Panc1 (cell line): ENCODE results near the gene LRSAM1. TPM values are rescaled to one million over a fixed set of nuclear protein-coding genes. Genes with fewer than 3 reads are reported as not detected.

ENCODE experiments used
- ATAC-seq: fragments of 200-7000 bp; cut with Tn5 transposase; 2 replicates; pipeline ENCODE4 v1.9.1; 2020; ENCODE audit warnings: mild to moderate bottlenecking, moderate library complexity
- BruUV-seq: library from RNA; stranded (reverse); fragments of 400-500 nt; replicated peaks from 2 replicates; lab custom pipeline; 2021; lab: Mats Ljungman, UMichigan
- CTCF ChIA-PET: fragments of 300-600 bp; sonication (Branson Sonifier 250); formaldehyde crosslinking; loops from one replicate; lab custom pipeline; 2022; ENCODE audit warnings: antibody characterized with exemption; lab: Charles Lee
- POLR2A ChIA-PET: fragments of 300-600 bp; sonication (Branson Sonifier 250); formaldehyde crosslinking; loops from one replicate; lab custom pipeline; 2022; ENCODE audit warnings: antibody characterized with exemption; lab: Charles Lee
- DNase-seq: peaks from one replicate; pipeline ENCODE4 v3.0.0-alpha.2; 2010; ENCODE audit warnings: low read depth, low spot score
- H3K27ac ChIP-seq: 2 replicates; pipeline ENCODE4 v1.5.1; 2011; ENCODE audit warnings: mild to moderate bottlenecking, low read length, inconsistent platforms
- H3K27me3 ChIP-seq: fragments of 200-500 bp; sonication (Bioruptor generic); 2 replicates; pipeline ENCODE4 v1.6.0; 2014; ENCODE audit warnings: low read length, inconsistent platforms; ENCODE audit not compliant: control insufficient read depth, insufficient read depth
- H3K36me3 ChIP-seq: fragments of 200-500 bp; sonication (Bioruptor generic); 2 replicates; pipeline ENCODE4 v1.5.1; 2014; ENCODE audit warnings: inconsistent platforms, mild to moderate bottlenecking, low read length, moderate library complexity; ENCODE audit not compliant: control insufficient read depth, insufficient read depth
- H3K4me1 ChIP-seq: 2 replicates; pipeline ENCODE4 v1.5.1; 2011; ENCODE audit warnings: inconsistent platforms, mild to moderate bottlenecking, low read length, moderate library complexity; ENCODE audit not compliant: control insufficient read depth, insufficient read depth
- H3K4me3 ChIP-seq, 2 experiments: 2 replicates each; pipeline ENCODE4 v1.5.1; 2011 to 2012; ENCODE audit warnings: low read depth in 2 of 2, low read length in 2 of 2, mild to moderate bottlenecking in 2 of 2, inconsistent platforms in 1 of 2, moderate library complexity in 1 of 2
- H3K9me3 ChIP-seq: fragments of 200-500 bp; sonication (Bioruptor generic); 2 replicates; pipeline ENCODE4 v1.5.1; 2014; ENCODE audit warnings: low read depth, mild to moderate bottlenecking, inconsistent platforms, low read length, moderate library complexity; ENCODE audit not compliant: control insufficient read depth, insufficient read depth
- CTCF ChIP-seq: fragments of 450-650 bp; IDR thresholded peaks from 2 replicates; pipeline ENCODE4 v1.5.1; 2017; ENCODE audit warnings: mild to moderate bottlenecking
- POLR2AphosphoS5 ChIP-seq: IDR thresholded peaks from 2 replicates; pipeline ENCODE4 v1.6.1; 2012; ENCODE audit warnings: mild to moderate bottlenecking, low read depth, low read length, moderate library complexity
- REST ChIP-seq, 2 experiments: IDR thresholded peaks; 2 replicates each; pipeline ENCODE4 v1.6.1; 2011 to 2012; ENCODE audit warnings: low read depth in 2 of 2, control low read depth in 1 of 2, low read length in 1 of 2, mild to moderate bottlenecking in 1 of 2, moderate library complexity in 1 of 2; ENCODE audit not compliant: insufficient read depth in 1 of 2
- SIN3A ChIP-seq: IDR thresholded peaks from 2 replicates; pipeline ENCODE4 v1.6.1; 2012; ENCODE audit warnings: low read depth, mild to moderate bottlenecking, low read length, moderate library complexity, borderline replicate concordance; ENCODE audit not compliant: insufficient read depth
- TCF7L2 ChIP-seq: IDR thresholded peaks from 2 replicates; pipeline ENCODE4 v1.6.1; 2011; ENCODE audit warnings: mild to moderate bottlenecking, low read depth, low read length, inconsistent platforms
- in situ Hi-C: cut with HindIII; loops from 2 replicates; pipeline ENCODE4 v1.10.0; 2016; ENCODE audit warnings: low sequenced_read_pairs, low pct_unique_long_range_greater_than_20kb
- intact Hi-C: fragments of 100-400 bp; cut with micrococcal nuclease; formaldehyde crosslinking; loops from one replicate; pipeline ENCODE4 v1.10.0; 2022; ENCODE audit not compliant: unreplicated experiment
- total RNA-seq: library from RNA; stranded (reverse); gene quantifications from one replicate; pipeline ENCODE4 v1.2.1, GENCODE V29; 2021; ENCODE audit not compliant: unreplicated experiment

The LRSAM1 gene
- total RNA-seq, 1 experiment from 2014 or later, result 15.4 TPM

GRCh38 chr9:127522727-127523126 is 71.4 kb downstream of the LRSAM1 start:
- ATAC-seq (peak; percentile 32), DNase-seq (no peak)
- H3K4me1 ChIP-seq, result peaks cover 40% of the 10 kb centered on the region
- in situ Hi-C loops, result no loop called here
- intact Hi-C loops, result no loop called here
- no peaks in the 10 kb centered on the region for H3K9me3 ChIP-seq
- ChIA-PET CTCF (no interaction called here), POLR2A (no interaction called here)
- H3K27me3 ChIP-seq, result no peaks in the 10 kb centered on the region
- TF ChIP-seq POLR2AphosphoS5 (no peak), REST (IDR thresholded peaks at IDR 0.05; ENCODE audit: insufficient read depth in 1 of 2, low read depth in 2 of 2, low read length in 1 of 2) (no peak), CTCF (no peak), SIN3A (no peak), TCF7L2 (no peak)
- peak overlapping the region; percentile 87 for H3K27ac ChIP-seq
- no peak overlapping the region for H3K4me3 ChIP-seq
- no TSS peak for BruUV-seq
- H3K36me3 ChIP-seq, result no peaks in the 10 kb centered on the region; the same call in 1 of the 2 replicates

GRCh38 chr9:127523312-127523851 is 72.1 kb downstream of the LRSAM1 start:
- intact Hi-C loops (no loop called here), in situ Hi-C loops (no loop called here)
- POLR2A ChIA-PET, result no interaction called here
- peak; percentile 35; the same call in 1 of the 2 replicates for TF ChIP-seq CTCF
- no peak for TF ChIP-seq REST (IDR thresholded peaks at IDR 0.05; ENCODE audit: insufficient read depth in 1 of 2, low read depth in 2 of 2, low read length in 1 of 2)
- no peak for TF ChIP-seq SIN3A
- Histone ChIP-seq H3K4me1 (peaks cover 42% of the 10 kb centered on the region), H3K9me3 (no peaks in the 10 kb centered on the region), H3K27ac (peak overlapping the region; percentile 64), H3K27me3 (no peaks in the 10 kb centered on the region), H3K36me3 (no peaks in the 10 kb centered on the region; the same call in 1 of the 2 replicates), H3K4me3 (no peak overlapping the region)
- ATAC-seq, result no peak
- no TSS peak for BruUV-seq
- DNase-seq, result no peak
- CTCF ChIA-PET, result no interaction called here
